Keratinocyte (primary cell): ENCODE measurements around the gene TMPRSS6. TPM values are rescaled to one million over a fixed set of nuclear protein-coding genes. Genes with fewer than 3 reads are reported as not detected.

ENCODE experiments used
- DNase-seq: peaks from one replicate; pipeline ENCODE4 v3.0.0-alpha.2; 2011; ENCODE audit warnings: low read depth, missing footprints, low spot score
- FAIRE-seq: peaks from 2 replicates; lab custom pipeline; 2011; peaks lifted over from hg19 to GRCh38; lab: Jason Lieb, UNC
- H2AFZ ChIP-seq: 2 replicates; pipeline ENCODE4 v1.6.0; 2012; ENCODE audit warnings: low read length, control low read depth, inconsistent platforms; ENCODE audit not compliant: control insufficient read depth
- H3K27ac ChIP-seq: 2 replicates; pipeline ENCODE4 v1.5.1; 2011; ENCODE audit warnings: low read length; ENCODE audit not compliant: control insufficient read depth, insufficient read depth
- H3K27me3 ChIP-seq: 3 replicates; pipeline ENCODE4 v1.6.0; 2011; ENCODE audit warnings: low read length; ENCODE audit not compliant: control insufficient read depth, insufficient read depth; ENCODE audit errors: extremely low read depth
- H3K36me3 ChIP-seq, 2 experiments: 2 replicates in 1 of 2; 3 replicates in 1 of 2; pipeline ENCODE4 v1.5.1; 2011; ENCODE audit warnings: low read length in 2 of 2, mild to moderate bottlenecking in 1 of 2; ENCODE audit not compliant: control insufficient read depth in 2 of 2, insufficient read depth in 2 of 2; ENCODE audit errors: extremely low read depth in 1 of 2
- H3K4me1 ChIP-seq: 3 replicates; pipeline ENCODE4 v1.5.1; 2011; ENCODE audit warnings: low read length; ENCODE audit not compliant: control insufficient read depth, insufficient read depth; ENCODE audit errors: extremely low read depth
- H3K4me2 ChIP-seq: 3 replicates; pipeline ENCODE4 v1.6.0; 2011; ENCODE audit warnings: low read depth, low read length; ENCODE audit not compliant: control insufficient read depth, insufficient read depth; ENCODE audit errors: extremely low read depth
- H3K4me3 ChIP-seq, 3 experiments: fragments of 200-600 bp in 1 of 3; sonication (generic) in 1 of 3; 2 replicates in 2 of 3; 3 replicates in 1 of 3; pipeline ENCODE4 v1.5.1; 2011 to 2016; ENCODE audit warnings: low read length in 3 of 3, mild to moderate bottlenecking in 3 of 3, control low read depth in 2 of 3, inconsistent platforms in 1 of 3, low read depth in 1 of 3, mixed read lengths in 1 of 3, mixed run types in 1 of 3, moderate library complexity in 1 of 3; ENCODE audit not compliant: control insufficient read depth in 2 of 3, insufficient read depth in 2 of 3; ENCODE audit errors: extremely low read depth in 1 of 3
- H3K79me2 ChIP-seq: 2 replicates; pipeline ENCODE4 v1.6.0; 2012; ENCODE audit warnings: low read length; ENCODE audit not compliant: control insufficient read depth, insufficient read depth
- H3K9ac ChIP-seq: 3 replicates; pipeline ENCODE4 v1.6.0; 2011; ENCODE audit warnings: low read length; ENCODE audit not compliant: control insufficient read depth, insufficient read depth; ENCODE audit errors: extremely low read depth
- H3K9me1 ChIP-seq: 3 replicates; pipeline ENCODE4 v1.6.0; 2011; ENCODE audit warnings: low read length; ENCODE audit not compliant: control insufficient read depth, insufficient read depth; ENCODE audit errors: extremely low read depth
- H3K9me3 ChIP-seq: 2 replicates; pipeline ENCODE4 v1.5.1; 2012; ENCODE audit warnings: low read depth, low read length; ENCODE audit not compliant: control insufficient read depth
- H4K20me1 ChIP-seq: 3 replicates; pipeline ENCODE4 v1.6.0; 2011; ENCODE audit warnings: low read length; ENCODE audit not compliant: control insufficient read depth, insufficient read depth; ENCODE audit errors: extremely low read depth
- EZH2 ChIP-seq: IDR thresholded peaks from one replicate; pipeline ENCODE4 v1.6.1; 2012; ENCODE audit warnings: inconsistent platforms, mild to moderate bottlenecking, low read length, moderate library complexity
- dilution Hi-C: fragments of 300-500 bp; cut with MboI; formaldehyde crosslinking; loops from one replicate; pipeline ENCODE4 v1.7.0; 2020; ENCODE audit warnings: low sequenced_read_pairs; ENCODE audit not compliant: extremely low pct_ligation_motif_present
- polyA plus RNA-seq, 5 experiments: library from polyadenylated mRNA; depleted of rRNA in 3 of 5; stranded (reverse) in 3 of 5; stranded (forward) in 1 of 5; unstranded in 1 of 5; fragments of >200 nt; gene quantifications; 1 replicate in 1 of 5; 2 replicates in 3 of 5; 3 replicates in 1 of 5; pipeline versions ENCODE4 v1.2.1 to v1.2.3, GENCODE V29; 2011 to 2012; ENCODE audit warnings: missing spikeins in 2 of 5, low read depth in 1 of 5, low replicate concordance in 1 of 5
- TF ChIP-seq, protein P1 (sequence below), 3 experiments: IDR thresholded peaks in 1 of 3; conservative IDR thresholded peaks in 1 of 3; optimal IDR thresholded peaks in 1 of 3; 2 replicates in 2 of 3; 3 replicates in 1 of 3; pipeline versions ENCODE3 to v1.5.1; 2011; ENCODE audit warnings: low read length in 3 of 3, mild to moderate bottlenecking in 3 of 3, moderate library complexity in 2 of 3, control low read depth in 1 of 3, inconsistent platforms in 1 of 3; ENCODE audit not compliant: insufficient read depth in 2 of 3; ENCODE audit errors: extremely low read depth in 1 of 3

Gene TMPRSS6
- polyA plus RNA-seq, 1 donor (not counting 4 experiments of a cell fraction or from before 2014, with no cell fraction given): not detected

DNA sequence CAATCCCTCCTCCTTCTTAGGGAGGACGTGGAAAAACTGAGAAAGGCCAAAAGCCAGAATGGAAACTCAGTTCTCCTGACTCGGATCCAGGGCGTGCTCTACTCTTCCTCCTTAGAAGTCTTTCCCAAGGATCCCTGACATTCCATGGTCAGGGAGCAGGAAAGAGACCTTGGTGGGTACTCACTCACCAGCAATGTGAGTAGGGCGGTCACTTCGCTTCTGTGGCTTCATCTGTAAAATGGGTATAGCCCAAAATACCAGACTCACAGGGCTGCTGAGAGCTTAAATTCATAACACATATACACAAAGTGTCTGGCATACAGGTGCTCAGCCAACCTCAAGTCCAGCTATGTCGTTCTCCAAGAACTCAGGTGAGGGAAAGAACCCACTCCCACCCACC is 58.6 kb downstream of the TMPRSS6 start:
- no peaks in the 10 kb centered on the region for H4K20me1 ChIP-seq
- H3K36me3 ChIP-seq: peaks cover 0 to 2% of the 10 kb centered on the region in 2 experiments
- H3K9ac ChIP-seq: no peak overlapping the region
- H2AFZ ChIP-seq: no peak overlapping the region
- no peak overlapping the region for H3K4me2 ChIP-seq
- dilution Hi-C loops: no loop called here
- no peaks in the 10 kb centered on the region for H3K79me2 ChIP-seq
- peaks cover 10% of the 10 kb centered on the region for H3K4me1 ChIP-seq
- no peak overlapping the region for H3K4me3 ChIP-seq
- TF ChIP-seq, protein P1, sequence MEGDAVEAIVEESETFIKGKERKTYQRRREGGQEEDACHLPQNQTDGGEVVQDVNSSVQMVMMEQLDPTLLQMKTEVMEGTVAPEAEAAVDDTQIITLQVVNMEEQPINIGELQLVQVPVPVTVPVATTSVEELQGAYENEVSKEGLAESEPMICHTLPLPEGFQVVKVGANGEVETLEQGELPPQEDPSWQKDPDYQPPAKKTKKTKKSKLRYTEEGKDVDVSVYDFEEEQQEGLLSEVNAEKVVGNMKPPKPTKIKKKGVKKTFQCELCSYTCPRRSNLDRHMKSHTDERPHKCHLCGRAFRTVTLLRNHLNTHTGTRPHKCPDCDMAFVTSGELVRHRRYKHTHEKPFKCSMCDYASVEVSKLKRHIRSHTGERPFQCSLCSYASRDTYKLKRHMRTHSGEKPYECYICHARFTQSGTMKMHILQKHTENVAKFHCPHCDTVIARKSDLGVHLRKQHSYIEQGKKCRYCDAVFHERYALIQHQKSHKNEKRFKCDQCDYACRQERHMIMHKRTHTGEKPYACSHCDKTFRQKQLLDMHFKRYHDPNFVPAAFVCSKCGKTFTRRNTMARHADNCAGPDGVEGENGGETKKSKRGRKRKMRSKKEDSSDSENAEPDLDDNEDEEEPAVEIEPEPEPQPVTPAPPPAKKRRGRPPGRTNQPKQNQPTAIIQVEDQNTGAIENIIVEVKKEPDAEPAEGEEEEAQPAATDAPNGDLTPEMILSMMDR (optimal IDR thresholded peaks at IDR 0.05 in 1 of 3, IDR thresholded peaks at IDR 0.05 in 1 of 3, conservative IDR thresholded peaks at IDR 0.05 in 1 of 3; ENCODE audit: extremely low read depth in 1 of 3, insufficient read depth in 2 of 3, low read length in 3 of 3): no peak
- TF ChIP-seq EZH2: no peak
- H3K27me3 ChIP-seq: no peaks in the 10 kb centered on the region
- no peak for DNase-seq
- H3K27ac ChIP-seq: no peak overlapping the region
- no peak for FAIRE-seq
- no peaks in the 10 kb centered on the region for H3K9me1 ChIP-seq
- H3K9me3 ChIP-seq: no peaks in the 10 kb centered on the region

DNA sequence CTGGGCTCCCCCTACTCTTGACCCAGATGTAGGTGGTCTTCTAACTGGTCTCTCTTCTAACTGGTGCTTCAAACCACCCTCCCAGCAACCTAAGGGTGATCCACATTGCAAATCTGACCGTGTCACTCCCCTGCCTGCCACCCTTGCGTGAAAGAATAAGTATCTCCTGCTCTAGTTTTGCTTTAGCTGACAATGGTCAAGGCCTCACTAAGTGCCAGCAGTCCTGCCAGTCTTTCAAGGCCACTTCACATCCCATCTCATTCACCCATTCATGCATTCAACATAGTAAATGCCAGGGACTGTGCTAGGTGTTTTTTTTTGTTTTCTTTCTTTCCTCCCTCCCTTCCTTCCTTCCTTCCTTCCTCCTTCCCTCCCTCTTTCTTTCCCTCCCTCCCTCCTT is 60.3 kb downstream of the TMPRSS6 start:
- TF ChIP-seq EZH2: no peak
- TF ChIP-seq, protein P1 (optimal IDR thresholded peaks at IDR 0.05 in 1 of 3, IDR thresholded peaks at IDR 0.05 in 1 of 3, conservative IDR thresholded peaks at IDR 0.05 in 1 of 3; ENCODE audit: extremely low read depth in 1 of 3, insufficient read depth in 2 of 3, low read length in 3 of 3): no peak
- no peak overlapping the region for H3K4me2 ChIP-seq
- DNase-seq: no peak
- H3K36me3 ChIP-seq: no peaks in the 10 kb centered on the region
- no peaks in the 10 kb centered on the region for H3K9me3 ChIP-seq
- H4K20me1 ChIP-seq: no peaks in the 10 kb centered on the region
- H3K9ac ChIP-seq: no peak overlapping the region
- H2AFZ ChIP-seq: no peak overlapping the region
- H3K27ac ChIP-seq: no peak overlapping the region
- H3K9me1 ChIP-seq: no peaks in the 10 kb centered on the region
- no peaks in the 10 kb centered on the region for H3K79me2 ChIP-seq
- no peak for FAIRE-seq
- H3K27me3 ChIP-seq: no peaks in the 10 kb centered on the region
- no peak overlapping the region for H3K4me3 ChIP-seq
- dilution Hi-C loops: no loop called here
- peaks cover 10% of the 10 kb centered on the region for H3K4me1 ChIP-seq
